ENCODE measurements around the gene DMC1.

Gene DMC1

DNA sequence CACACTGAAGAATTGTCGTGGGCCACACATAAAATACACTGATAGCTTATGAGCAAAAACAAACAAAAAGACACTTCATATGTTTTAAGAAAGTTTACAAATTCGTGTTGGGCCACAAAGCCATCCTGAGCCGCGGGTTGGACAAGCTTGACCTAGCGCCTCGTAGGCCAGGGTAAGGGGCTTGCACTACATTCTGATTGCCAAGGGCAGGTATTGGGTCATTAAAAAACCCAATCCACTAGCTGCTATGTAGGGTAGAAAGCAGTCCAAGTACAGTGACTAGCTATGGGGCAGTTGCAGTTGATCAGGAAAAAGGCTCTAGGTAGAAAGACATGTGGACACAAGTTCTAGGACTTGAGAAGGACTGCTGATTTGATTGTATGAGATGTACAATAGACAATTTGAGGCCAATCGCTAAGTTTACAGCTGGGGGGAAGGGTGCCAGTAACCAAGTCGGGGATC, 88.1 kb downstream of the DMC1 start:
- TF ChIP-seq, protein P1, sequence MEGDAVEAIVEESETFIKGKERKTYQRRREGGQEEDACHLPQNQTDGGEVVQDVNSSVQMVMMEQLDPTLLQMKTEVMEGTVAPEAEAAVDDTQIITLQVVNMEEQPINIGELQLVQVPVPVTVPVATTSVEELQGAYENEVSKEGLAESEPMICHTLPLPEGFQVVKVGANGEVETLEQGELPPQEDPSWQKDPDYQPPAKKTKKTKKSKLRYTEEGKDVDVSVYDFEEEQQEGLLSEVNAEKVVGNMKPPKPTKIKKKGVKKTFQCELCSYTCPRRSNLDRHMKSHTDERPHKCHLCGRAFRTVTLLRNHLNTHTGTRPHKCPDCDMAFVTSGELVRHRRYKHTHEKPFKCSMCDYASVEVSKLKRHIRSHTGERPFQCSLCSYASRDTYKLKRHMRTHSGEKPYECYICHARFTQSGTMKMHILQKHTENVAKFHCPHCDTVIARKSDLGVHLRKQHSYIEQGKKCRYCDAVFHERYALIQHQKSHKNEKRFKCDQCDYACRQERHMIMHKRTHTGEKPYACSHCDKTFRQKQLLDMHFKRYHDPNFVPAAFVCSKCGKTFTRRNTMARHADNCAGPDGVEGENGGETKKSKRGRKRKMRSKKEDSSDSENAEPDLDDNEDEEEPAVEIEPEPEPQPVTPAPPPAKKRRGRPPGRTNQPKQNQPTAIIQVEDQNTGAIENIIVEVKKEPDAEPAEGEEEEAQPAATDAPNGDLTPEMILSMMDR (IDR thresholded peaks at IDR 0.05; ENCODE audit: insufficient read depth, low read length, missing control alignments): no peak
- POLR2A ChIA-PET: interaction anchor here (0.5 to 2.1 kb wide), 4 partner anchors 9 to 72 kb away, joined by 4 to 6 read pairs (median 5); no protein-coding TSS in a partner anchor

GRCh38 chr22:38481162-38481870, 88.7 kb downstream of the DMC1 start:
- TF ChIP-seq, protein P1 (IDR thresholded peaks at IDR 0.05; ENCODE audit: insufficient read depth, low read length, missing control alignments): no peak
- CTCF ChIA-PET: interaction anchor here (1.1 to 1.9 kb wide), 3 partner anchors 11 to 429 kb away, joined by 3 to 8 read pairs (median 4); no protein-coding TSS in a partner anchor
- no peak for DNase-seq (ENCODE audit: low read depth, low spot score)
- no peak overlapping the region for H3K4me3 ChIP-seq (ENCODE audit: low read depth, low read length)
- POLR2A ChIA-PET: interaction anchor here (0.5 to 2.1 kb wide), 5 partner anchors 10 to 461 kb away, joined by 4 to 6 read pairs (median 5); no protein-coding TSS in a partner anchor

More for the DNA sequence above, 88.1 kb downstream of the DMC1 start:
- DNase-seq (ENCODE audit: low read depth, low spot score): no peak
- CTCF ChIA-PET: interaction anchor here (1.1 to 1.9 kb wide), 2 partner anchors 11 to 90 kb away, joined by 3 to 8 read pairs; no protein-coding TSS in a partner anchor
- H3K4me3 ChIP-seq (ENCODE audit: low read depth, low read length): no peak overlapping the region

- H3K4me3 ChIP-seq (ENCODE audit: low read depth, low read length): no peak overlapping the region
- CTCF ChIA-PET: interaction anchor here (1.0 kb wide), 1 partner anchor 427 kb away, joined by 6 read pairs; no protein-coding TSS in a partner anchor
- POLR2A ChIA-PET: interaction anchor here (0.6 kb wide), 1 partner anchor 9 kb away, joined by 3 read pairs; no protein-coding TSS in a partner anchor
- TF ChIP-seq, protein P1 (IDR thresholded peaks at IDR 0.05; ENCODE audit: insufficient read depth, low read length, missing control alignments): no peak
- no peak for DNase-seq (ENCODE audit: low read depth, low spot score)
Observed at GRCh38 chr22:38479096-38479837, 90.7 kb downstream of the DMC1 start.

GRCh38 chr22:38477585-38477984, 92.4 kb downstream of the DMC1 start:
- TF ChIP-seq, protein P1 (IDR thresholded peaks at IDR 0.05; ENCODE audit: insufficient read depth, low read length, missing control alignments): no peak
- ChIA-PET CTCF (interaction anchor here (1.3 to 1.6 kb wide), 2 partner anchors 9 to 94 kb away, joined by 3 to 6 read pairs; partner anchors contain the start of gene KDELR3), POLR2A (interaction anchor here (0.8 kb wide), 1 partner anchor 8 kb away, joined by 3 read pairs; no protein-coding TSS in a partner anchor)
- DNase-seq (ENCODE audit: low read depth, low spot score): no peak
- no peak overlapping the region for H3K4me3 ChIP-seq (ENCODE audit: low read depth, low read length)

DNA sequence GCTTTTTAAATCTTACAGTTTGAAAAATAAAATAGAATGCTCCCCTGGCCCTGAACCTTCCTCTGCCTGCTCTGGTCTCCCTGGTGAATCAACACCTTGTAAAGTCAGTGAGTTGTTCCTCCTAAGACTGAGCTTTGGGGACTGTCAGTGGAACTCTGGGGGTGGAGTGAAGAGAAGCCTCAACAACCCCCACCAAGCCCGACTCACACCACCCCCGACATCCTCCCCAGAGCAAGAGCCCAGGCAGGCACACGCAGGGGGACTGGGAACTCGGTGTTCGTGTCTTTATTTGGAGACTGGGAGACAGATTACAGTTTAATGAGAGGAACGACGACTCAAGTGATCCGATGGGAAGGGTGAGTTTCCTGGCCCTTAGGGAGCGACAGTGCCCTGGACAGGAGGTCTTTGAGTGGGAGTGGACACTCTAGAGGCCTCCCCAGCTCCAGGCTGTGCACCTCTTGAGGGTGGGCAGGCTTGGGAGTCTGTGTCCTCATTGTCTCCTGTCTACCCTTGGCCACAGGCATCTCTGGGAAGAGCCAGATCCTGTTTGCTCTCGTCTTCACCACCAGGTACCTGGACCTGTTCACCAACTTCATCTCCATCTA, 95.9 kb downstream of the DMC1 start:
- TF ChIP-seq, protein P1 (IDR thresholded peaks at IDR 0.05; ENCODE audit: insufficient read depth, low read length, missing control alignments): no peak
- DNase-seq (ENCODE audit: low read depth, low spot score): no peak
- CTCF ChIA-PET: no interaction called here
- POLR2A ChIA-PET: no interaction called here
- H3K4me3 ChIP-seq (ENCODE audit: low read depth, low read length): no peak overlapping the region

All from AG04449 (cell line).